GM19324 (cell line): ENCODE data around the gene SFXN1.

Experiments used
- ATAC-seq: cut with Tn5 transposase; IDR thresholded peaks from one replicate; pipeline ENCODE4 v1.9.1; 2021; ENCODE audit warnings: mild to moderate bottlenecking, moderate library complexity; ENCODE audit not compliant: unreplicated experiment, low FRiP score

SFXN1 gene

DNA sequence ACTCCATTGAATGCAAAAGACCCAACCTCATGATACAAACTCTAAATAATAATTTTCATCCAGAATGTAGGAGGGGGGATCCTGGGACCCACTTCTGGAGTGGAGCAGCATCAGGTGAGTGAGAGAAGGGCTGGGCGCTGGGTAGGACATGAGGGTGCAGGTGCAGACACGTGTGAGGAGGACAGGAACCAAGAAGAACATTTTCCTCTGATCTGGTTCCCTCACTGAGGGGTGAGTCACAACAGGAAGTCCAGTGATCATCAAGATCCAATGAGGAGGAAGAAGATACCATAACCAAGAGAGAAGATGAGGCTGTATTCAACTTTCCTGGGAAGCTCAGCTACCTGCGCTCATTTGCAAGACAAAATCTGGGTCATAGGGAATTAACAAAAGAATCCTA is 57.4 kb downstream of the SFXN1 start:
- no peak for ATAC-seq

DNA sequence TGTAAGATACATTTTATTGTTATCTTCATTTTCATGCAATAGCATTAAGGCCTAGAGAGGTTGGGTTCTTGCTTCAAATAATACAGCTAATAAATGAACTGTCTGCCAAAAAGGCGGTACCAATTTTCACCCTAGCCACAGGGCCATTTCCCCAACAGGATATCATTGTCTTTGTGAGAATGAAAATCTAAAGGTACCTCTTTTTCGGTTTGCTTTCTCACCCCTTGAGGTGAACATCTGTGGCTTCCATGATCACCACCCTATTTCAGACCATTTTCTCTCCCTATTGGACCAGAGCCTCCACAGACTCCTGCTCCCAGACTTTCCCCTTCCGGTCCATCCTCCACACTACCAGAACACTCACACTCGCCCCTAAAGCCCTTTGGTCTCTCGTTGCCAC is 60.2 kb downstream of the SFXN1 start:
- ATAC-seq = no peak

DNA sequence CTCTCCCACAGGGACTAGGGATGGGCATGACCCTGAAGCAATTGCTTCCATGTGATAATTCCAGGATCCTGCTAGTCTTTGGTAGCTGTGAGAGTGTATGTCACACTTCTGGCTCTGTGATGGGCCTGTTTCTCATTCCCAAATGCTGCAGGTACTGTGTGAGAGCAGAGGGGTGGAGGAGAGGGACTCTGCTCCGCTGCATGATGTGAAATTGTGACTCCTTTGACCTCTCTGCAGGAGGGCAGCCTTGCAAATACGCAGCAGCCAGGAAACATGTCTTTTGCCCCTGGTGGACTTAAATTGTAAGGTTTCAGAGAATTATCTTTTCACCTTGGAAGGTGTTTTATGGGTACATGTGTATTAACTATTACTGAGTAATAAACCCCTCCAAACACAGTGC is 61.6 kb downstream of the SFXN1 start:
- ATAC-seq = no peak

DNA sequence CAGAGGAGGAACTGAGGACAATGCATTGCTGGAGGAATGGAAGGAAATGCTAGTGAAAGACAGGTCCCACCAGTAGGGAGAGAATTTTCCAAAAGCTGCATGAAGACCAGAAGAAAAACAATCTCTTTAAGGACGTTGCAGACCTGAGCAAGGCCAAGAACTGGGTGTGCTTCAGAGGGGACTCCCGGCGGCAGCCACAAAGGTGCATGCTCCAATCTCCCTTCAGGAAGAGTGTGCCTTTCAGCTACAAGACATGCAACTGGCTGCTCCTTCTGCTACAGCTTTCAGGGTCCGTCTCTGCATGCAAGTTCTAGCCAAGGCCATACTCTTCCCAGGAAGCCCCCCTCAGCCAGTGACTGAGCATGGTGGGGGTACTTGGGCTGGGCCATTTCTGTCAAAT is 62.9 kb downstream of the SFXN1 start:
- ATAC-seq = no peak

DNA sequence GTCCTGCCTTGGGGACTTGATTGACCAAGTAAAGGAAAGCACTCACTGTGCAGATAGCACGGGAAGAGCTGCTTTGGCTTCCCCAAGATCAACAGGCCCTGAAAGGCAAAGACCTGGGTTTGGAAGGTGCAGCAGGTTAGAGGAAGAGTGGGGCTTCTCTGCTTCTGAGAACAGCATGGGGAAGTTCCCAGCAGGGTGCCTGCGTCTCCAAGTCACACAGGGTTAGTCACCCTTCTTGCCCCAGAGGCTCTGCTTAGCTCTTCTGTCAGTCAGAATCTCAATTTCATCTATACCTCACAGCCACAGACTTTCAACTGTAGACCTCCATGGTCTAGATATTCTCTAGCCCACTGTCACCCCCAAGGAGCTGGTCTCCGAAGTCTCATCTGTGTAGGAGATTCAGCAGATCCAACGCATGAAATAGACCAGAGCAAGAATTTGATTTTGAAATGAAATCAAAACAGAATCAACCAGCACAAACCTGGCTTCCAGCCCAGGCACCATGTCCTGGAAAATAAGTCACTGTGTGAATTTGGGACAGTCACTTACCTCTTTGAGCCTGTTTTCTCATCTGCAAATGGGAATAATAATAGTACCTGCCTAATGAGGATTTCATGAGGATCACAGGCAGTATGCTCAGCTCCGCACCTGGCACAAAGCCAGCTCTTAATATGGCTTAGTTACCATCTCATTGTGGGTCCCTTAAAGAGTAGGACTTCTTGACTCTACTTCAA is 64.0 kb downstream of the SFXN1 start:
- no peak for ATAC-seq

DNA sequence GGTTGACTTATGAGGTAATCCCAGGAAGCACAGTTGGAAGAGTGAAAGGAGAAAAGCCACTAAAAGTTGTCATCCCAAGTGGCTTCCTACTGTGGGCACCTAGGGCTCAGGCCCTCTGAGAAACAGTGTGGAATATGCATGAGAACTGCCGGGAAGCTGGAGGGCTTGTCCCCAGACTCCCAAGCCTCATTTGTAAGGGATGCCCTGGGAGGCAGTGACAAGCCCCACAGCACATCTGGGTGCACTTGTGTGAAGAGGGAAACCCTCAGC is 64.5 kb downstream of the SFXN1 start:
- no peak for ATAC-seq

DNA sequence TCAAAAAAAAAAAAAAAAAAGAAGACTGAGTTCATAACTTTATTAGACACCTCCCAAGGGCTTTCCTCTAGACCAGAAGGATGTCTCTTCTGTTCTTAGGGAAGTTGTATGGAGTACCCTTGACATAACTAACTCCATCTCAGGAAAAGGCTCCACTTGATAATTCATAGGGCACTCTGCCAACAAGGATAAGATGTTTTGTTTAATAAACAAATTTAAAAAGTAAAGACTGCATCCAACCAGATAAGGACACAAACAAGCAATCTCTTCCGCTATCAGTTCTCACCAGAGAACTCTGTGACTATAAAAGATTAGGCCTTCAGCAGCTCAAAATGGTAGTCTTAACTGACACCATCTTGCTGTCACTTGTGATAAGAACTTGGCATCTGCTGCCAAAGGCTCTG is 65.8 kb downstream of the SFXN1 start:
- no peak for ATAC-seq

DNA sequence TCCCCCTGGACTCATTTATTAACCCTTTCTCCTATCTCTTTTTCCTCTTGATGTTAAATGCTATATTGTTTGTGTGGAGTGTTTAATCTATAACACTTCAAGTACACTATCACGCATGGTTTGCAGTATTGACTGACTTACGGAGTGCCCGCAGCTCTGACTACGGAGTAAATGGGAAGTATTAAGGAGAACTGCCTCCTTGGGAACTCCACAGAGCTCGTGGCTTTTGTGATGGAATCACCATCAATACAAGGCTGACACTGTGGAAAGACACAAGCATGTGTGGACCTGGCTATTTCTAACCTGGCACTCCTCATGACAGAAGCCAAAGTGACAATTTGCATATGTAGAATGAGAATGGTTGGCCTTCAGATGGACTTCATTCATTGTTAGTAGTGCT is 66.2 kb downstream of the SFXN1 start:
- no peak for ATAC-seq

DNA sequence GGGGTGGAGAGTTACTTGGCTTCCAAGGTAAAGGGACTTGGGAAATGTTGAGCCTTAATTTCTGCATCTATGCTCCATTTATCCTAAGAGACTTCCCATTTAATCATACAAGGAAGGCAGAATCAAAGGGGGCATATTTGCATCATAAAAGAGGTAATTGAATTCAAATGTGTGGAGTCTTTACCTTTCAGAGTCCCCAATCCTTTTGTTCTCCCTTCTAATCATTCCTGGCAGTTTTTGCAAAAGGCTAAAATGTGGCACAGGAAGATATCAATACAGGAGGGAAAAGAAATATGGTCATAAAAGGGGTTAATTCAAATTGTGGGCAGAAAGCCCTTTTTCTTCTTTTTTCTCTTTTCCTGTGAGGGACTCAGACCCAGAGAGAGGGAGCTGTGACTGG is 69.5 kb downstream of the SFXN1 start:
- no peak for ATAC-seq

DNA sequence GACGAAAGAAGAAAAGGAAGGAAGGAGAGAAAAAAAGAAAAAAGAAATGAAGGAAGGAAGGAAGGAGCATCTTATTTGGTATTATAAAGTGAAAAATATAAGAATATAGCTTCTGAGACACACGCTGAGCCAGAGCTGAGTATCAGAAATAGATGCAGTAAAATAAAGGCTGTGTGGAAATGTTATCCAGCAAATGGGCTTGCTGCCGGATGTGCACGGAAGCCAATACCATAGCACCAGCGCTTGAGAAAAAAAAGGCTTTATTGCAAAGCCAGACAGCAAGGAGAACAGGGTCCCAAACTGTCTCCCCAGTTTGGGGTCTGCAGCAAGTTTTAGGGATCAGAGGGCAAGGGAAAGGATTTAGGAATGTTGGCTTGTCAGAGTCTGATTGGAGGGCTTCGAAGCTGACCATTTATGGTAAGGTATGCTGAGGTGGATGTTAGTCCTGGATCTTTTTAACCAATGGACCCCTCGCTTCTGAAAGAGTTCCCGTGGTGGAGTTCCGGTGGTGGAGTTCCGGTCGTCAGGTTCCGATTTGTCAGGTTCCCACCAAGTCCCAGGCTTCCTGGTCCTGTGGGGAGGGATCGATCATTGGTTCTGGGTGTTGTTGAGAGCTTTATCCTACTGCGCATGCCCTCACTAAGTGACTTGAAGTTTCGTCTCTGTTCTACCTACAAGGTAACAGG is 70.4 kb downstream of the SFXN1 start:
- ATAC-seq = no peak

DNA sequence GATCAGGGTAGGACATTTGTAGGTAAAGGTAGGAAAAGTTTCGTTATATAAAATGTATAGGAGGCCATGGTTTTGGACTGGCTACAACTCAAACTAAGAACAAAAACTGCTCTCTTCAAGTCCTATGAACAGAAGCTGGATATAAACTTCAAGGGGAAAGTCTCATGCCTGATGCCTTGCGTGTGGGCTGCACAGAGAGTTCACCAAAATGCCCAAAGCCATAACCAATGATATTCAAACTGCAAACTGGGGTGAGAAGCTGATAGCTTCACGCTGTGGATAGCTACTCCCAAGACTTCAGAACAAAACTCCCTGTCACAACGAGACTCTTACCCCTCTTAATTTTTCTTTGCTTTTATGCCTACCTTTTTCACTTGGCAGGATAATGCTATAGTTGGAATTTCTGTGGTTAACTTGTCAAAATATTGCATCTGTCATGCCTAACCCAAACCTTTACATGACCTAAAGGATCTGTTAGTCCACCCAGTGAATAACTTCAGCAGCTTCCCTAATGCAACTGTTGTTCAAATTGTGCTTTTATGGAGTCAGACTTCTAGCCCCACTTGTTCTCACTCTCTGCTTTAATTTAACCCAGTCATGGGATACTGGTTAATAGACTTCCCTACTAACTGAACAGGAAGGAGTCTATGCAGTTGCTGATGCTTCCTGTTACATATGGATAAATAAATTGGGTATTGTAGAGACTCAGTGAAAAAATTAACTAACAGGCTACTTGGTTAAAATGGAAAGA is 71.9 kb downstream of the SFXN1 start:
- ATAC-seq = no peak

DNA sequence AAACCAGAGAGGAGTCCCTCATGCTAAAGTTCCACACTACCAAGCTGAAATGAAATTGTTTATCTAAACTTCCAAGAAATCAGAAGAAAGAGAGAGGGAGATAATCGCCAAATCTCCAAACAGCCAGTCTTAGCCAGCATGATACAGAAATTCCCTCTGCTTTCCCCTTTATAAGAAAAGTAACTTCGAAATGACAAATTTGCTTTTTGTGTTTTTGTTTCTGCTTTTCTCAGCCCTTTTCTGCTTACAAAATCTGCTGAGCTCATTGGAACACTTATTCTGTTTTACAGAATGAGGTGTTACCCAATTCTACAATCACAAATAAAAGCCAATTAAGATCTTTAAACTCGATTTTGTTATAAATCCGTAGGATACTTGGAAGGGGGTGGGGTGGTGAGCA is 72.9 kb downstream of the SFXN1 start:
- no peak for ATAC-seq

DNA sequence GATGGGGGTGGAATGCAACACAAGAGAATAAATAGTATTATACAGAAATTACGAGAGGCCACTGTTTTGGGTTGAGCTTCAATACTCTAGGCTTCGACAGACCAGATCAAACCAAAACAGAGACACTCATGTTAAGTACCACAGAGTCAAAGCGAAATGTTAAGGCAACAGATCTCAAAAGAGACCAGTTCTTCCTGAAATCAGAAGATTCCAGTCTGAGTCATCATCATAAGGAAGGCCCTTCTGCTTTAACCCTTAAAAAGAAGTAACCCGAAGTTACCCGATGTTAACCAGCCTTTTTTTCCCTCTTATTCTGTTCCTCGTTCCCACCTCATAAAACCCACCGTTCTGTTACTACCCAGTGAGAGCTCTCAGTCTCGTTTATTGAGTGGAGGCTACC is 75.9 kb downstream of the SFXN1 start:
- ATAC-seq = no peak

DNA sequence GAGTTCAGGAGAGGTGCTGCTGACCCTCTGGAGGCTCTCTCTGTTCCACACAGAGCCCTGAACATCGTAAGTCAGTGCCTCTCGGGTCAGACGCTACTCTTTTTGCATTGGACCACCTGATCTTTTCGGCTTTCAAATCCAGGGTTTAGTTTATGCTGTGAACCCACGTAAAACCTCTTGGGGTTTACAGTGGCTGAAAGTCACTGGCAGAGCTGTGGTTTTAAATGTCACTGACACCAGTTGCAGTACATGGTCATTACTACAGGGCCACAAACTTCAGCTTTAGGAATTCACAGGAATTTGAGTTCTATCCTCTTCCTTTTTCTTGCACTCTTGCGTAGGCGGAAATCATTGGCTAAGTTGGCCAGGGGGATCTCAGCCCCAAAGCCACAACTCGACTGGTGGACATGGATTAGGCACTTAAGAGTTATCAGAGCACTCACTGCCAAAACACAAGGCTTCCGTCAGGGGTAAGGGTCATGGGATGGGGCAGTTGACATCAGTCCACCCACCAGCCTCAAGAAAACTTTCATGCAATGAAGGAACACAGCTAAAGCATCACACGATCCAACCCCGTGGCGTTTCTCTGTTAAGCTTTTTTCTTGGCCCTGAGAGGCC is 76.9 kb downstream of the SFXN1 start:
- ATAC-seq = no peak

DNA sequence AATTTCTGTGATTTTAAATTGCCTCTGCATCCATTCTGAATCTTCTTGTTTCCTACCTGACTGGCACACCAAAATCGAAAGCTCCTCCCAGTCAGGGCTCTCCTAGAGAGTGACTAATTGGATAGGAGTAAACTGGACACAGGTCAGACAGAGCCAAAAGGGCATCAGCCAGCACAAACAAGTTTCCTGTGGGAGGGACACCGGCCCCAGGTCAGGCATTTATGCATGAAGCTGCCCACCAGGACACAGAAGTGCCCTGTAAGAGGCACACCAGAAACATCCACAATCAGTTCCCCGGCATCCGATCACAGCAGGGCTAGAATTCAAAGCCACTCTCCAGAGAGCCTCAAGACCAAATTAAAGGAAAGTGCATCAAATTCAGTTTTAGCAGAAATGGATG is 78.4 kb downstream of the SFXN1 start:
- no peak for ATAC-seq

DNA sequence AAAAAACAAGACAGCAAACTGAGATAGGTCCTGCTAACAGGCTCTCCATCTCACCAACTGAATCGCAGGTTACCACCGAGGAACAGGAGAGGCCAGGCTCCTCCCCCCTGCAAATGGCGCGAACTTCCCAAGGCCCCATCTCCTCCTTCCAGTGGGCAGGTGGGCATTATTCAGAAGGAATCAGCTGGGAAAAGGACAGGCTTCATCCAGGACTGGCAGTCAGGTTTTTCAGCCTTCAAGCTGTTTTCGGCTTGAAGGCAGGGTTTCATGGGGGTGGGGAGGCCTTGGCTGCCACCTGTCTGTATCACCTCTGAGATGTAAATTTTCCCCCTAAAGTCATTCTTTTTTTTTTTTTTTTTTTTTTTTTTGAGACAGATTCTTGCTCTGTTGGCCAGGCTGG is 79.4 kb downstream of the SFXN1 start:
- no peak for ATAC-seq

DNA sequence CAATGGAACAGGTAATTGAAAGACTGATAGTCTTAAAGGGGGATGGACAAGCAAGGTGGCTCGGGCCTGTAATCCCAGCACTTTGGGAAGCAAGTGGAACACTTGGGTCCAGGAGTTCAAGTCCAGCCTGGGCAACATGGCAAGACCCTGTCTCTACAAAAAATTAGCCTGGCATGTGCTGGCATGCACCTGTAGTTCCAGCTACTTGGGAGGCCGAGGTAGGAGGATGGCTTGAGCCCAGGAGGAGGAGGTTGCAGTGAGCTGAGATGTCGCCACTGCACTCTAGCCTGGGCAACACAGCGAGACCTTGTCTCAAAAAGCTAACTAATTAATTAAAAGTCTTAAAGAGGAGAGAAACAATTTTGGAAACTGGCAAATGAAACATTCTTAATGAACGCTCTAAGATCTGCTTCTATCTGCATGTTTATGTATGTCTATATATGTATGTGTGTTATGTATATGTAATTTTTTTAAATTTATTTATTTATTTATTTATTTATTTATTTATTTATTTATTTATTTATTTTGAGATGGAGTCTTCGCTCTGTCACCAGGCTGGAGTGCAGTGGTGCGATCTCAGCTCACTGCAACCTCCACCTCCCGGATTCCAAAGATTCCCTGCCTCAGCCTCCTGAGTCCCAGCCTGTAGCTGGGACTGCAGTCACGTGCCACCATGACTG is 80.6 kb downstream of the SFXN1 start:
- ATAC-seq = no peak

DNA sequence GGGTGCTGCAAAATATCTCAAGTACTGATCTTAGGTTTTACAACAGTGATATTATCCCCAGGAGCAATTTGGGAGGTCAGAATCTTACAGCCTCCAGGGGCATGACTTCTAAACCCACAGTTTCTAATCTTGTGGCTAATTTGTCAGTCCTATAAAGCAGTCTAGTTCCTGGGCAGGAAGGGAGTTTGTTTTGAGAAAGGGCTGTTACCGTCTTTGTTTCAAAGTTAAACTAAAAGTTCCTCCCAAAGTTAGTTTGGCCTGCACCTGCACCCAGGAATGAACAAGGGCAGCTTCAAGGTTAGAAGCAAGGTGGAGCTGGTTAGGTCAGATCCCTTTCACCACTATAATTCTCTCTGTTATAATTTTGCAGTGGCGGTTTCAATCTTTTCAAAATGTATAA is 81.7 kb downstream of the SFXN1 start:
- ATAC-seq = no peak

DNA sequence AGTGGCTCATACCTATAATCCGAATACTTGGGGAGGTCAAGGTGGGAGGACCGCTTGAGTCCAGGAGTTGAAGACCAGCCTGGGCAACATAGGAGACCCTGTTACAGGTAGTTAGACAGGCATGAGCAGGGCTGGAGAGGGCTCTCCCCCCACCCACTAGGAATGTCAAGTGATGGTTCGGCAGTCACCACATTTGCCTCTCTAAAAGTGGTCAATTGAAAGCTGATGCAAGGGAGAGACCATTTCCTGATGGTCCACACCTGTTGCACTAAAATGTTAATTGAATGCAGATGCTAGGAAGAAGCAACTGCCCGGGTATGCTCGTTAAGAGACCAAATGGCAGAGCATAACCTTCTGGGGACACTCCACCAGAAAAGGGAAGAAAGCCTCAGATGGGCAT is 82.7 kb downstream of the SFXN1 start:
- ATAC-seq = no peak

DNA sequence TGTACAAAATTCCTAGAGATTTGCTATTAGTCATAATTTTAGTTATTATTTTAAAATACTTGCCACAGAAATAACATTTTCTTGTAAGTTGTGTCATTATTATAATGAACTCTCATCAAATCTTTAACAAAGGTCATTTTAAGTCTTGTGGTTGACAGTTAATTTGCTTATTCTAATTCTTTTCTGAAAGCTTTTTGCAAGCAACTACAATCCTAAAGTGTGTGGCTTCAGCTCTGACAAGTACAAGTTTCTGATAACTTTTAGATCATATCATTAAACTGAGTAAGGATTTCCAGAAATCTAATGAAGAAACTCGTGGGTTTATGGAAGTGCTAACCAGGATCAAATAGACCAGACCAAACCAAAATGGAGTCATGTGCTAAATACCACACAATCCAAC is 86.4 kb downstream of the SFXN1 start:
- no peak for ATAC-seq

DNA sequence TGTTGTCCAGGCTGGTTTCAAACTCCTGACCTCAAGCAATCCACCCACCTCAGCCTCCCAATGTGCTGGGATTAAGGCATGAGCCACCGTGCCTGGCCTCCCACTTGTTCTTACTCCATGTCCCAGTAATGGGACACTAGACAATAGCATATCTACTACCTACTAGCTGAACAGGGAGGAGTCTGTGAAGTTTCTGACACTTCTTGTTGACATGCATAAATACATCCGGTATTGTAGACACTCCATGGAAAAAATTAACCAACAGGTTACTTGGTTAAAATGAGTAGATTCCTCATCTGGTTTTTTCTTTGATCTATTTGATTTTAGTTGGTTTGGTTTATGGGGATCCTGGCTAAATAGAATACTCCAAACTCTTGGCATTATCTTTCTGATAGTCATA is 88.3 kb downstream of the SFXN1 start:
- ATAC-seq = no peak
